CD4-positive, alpha-beta T cell (primary cell): ENCODE data around the gene TMEM63A. TPM values are rescaled to one million over a fixed set of nuclear protein-coding genes. Genes with fewer than 3 reads are reported as not detected.

Source experiments
- ATAC-seq: fragments of 200-7000 bp; cut with Tn5 transposase; one replicate; pipeline ENCODE4 v1.10.0; 2022; ENCODE audit warnings: mild to moderate bottlenecking; ENCODE audit not compliant: poor library complexity
- CTCF ChIA-PET: fragments of 350-600 bp; sonication (Branson Sonifier 250); formaldehyde crosslinking; loops from one replicate; lab custom pipeline; 2021; ENCODE audit warnings: antibody characterized with exemption, inconsistent platforms; lab: Charles Lee
- POLR2A ChIA-PET: fragments of 350-600 bp; sonication (Branson Sonifier 250); formaldehyde crosslinking; loops from one replicate; lab custom pipeline; 2021; ENCODE audit warnings: antibody characterized with exemption, inconsistent platforms; lab: Charles Lee
- DNase-seq, 14 experiments: peaks; one replicate each; pipeline ENCODE4 v3.0.0-alpha.2; 2013 to 2020; ENCODE audit warnings: mixed read lengths in 2 of 14
- H3K27ac ChIP-seq, 2 donors: one replicate each; pipeline versions ENCODE4 v1.5.1 to v1.7.0; 2013; ENCODE audit warnings: low read length in 2 of 2, low read depth in 1 of 2, mild to moderate bottlenecking in 1 of 2
- H3K27me3 ChIP-seq, 2 experiments: 1 replicate in 1 of 2; 2 replicates in 1 of 2; pipeline versions ENCODE4 v1.6.1 to v1.7.0; 2013; ENCODE audit warnings: low read length in 2 of 2, control low read depth in 1 of 2, mild to moderate bottlenecking in 1 of 2, moderate library complexity in 1 of 2; ENCODE audit not compliant: insufficient read depth in 2 of 2, control insufficient read depth in 1 of 2
- H3K36me3 ChIP-seq: one replicate; pipeline ENCODE4 v1.6.1; 2013; ENCODE audit warnings: low read length, control low read depth; ENCODE audit not compliant: insufficient read depth
- H3K4me1 ChIP-seq: one replicate; pipeline ENCODE4 v1.6.1; 2013; ENCODE audit warnings: low read length, control low read depth; ENCODE audit not compliant: insufficient read depth
- H3K4me3 ChIP-seq: one replicate; pipeline ENCODE4 v1.5.1; 2013; ENCODE audit warnings: mild to moderate bottlenecking, low read length, moderate library complexity
- H3K9me3 ChIP-seq, 2 experiments: 1 replicate in 1 of 2; 2 replicates in 1 of 2; pipeline versions ENCODE4 v1.6.1 to v1.7.0; 2013; ENCODE audit warnings: low read length in 2 of 2, mild to moderate bottlenecking in 2 of 2, control low read depth in 1 of 2, moderate library complexity in 1 of 2; ENCODE audit not compliant: control insufficient read depth in 1 of 2, insufficient read depth in 1 of 2
- H3K27ac Mint-ChIP-seq: one replicate; pipeline ENCODE4 v1.8.0; 2020; ENCODE audit warnings: mixed read lengths
- H3K27me3 Mint-ChIP-seq: one replicate; pipeline ENCODE4 v1.8.0; 2021; ENCODE audit warnings: mixed read lengths
- H3K36me3 Mint-ChIP-seq: one replicate; pipeline ENCODE4 v1.8.0; 2021; ENCODE audit warnings: low read depth, mixed read lengths
- H3K4me1 Mint-ChIP-seq: one replicate; pipeline ENCODE4 v1.8.0; 2021; ENCODE audit warnings: low read depth, mixed read lengths
- H3K4me3 Mint-ChIP-seq: one replicate; pipeline ENCODE4 v1.8.0; 2020; ENCODE audit warnings: mild to moderate bottlenecking, mixed read lengths
- H3K9me3 Mint-ChIP-seq: one replicate; pipeline ENCODE4 v1.8.0; 2020; ENCODE audit warnings: mixed read lengths
- CTCF ChIP-seq: fragments of 200-600 bp; IDR thresholded peaks from one replicate; pipeline ENCODE4 v1.8.0; 2022; ENCODE audit warnings: antibody characterized with exemption, mild to moderate bottlenecking
- intact Hi-C, 2 experiments: fragments of 100-400 bp; cut with DNase I in 1 of 2; cut with micrococcal nuclease in 1 of 2; formaldehyde crosslinking; loops; one replicate each; pipeline versions ENCODE4 v1.15.1 to v1.9.0; 2023 to 2025; cut with DNase I, micrococcal nuclease
- total RNA-seq, 174 experiments: library from RNA in 2 of 174; stranded (reverse) in 2 of 174; gene quantifications; one replicate each; pipeline ENCODE4 v1.2.3 and lab custom pipeline; 2021 to 2026

The TMEM63A gene
- total RNA-seq, 2 experiments from 2014 or later: 199 to 204 TPM

- Histone ChIP-seq H3K36me3 (peaks cover 41% of the 10 kb centered on the region), H3K27ac (peak overlapping the region in 1 of 2 donors; percentile 31), H3K4me3 (no peak overlapping the region), H3K4me1 (peaks cover 39% of the 10 kb centered on the region), H3K27me3 (no peaks in the 10 kb centered on the region), H3K9me3 (no peaks in the 10 kb centered on the region)
- no peak for DNase-seq
- Mint-ChIP-seq H3K4me1 (peaks cover 56% of the 10 kb centered on the region), H3K9me3 (no peaks in the 10 kb centered on the region), H3K27ac (peak overlapping the region; percentile 69), H3K4me3 (no peak overlapping the region), H3K36me3 (peaks cover 31% of the 10 kb centered on the region), H3K27me3 (no peaks in the 10 kb centered on the region)
- no peak for TF ChIP-seq CTCF
- ChIA-PET POLR2A (interaction anchor here (0.7 to 2.2 kb wide), 7 partner anchors 10 to 67 kb away, joined by 3 to 6 read pairs (median 4); partner anchors contain the start of genes SRP9 and TMEM63A), CTCF (no interaction called here)
- intact Hi-C loops: loop anchor here in 1 of 2 experiments (5.0 to 10.0 kb wide), 3 partner anchors 72 to 367 kb away; no protein-coding TSS in a partner anchor
- ATAC-seq: no peak
Observed at GRCh38 chr1:225844236-225845061, 37.7 kb downstream of the TMEM63A start.

DNA sequence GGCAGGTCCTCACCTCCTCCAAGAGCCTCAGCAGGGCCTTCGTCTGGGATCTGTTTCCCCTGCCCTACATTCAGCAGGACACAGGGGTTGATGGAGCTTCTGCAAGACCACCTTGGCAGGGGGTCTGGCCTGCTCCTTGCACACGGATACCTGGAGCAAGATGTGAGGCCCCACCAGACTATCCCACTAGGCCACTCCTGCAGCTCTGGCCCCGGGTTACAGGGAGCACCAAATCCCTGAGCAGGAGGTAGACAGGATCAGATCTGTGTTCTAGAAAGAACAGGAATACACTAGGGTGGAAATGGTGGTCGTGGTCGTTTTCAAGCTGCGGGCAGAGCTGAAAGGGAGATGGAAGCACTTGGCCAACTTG lies 38.8 kb downstream of the TMEM63A start:
- H3K4me3 ChIP-seq: no peak overlapping the region
- DNase-seq (no peak), ATAC-seq (no peak)
- H3K27me3 Mint-ChIP-seq: no peaks in the 10 kb centered on the region
- no peak for TF ChIP-seq CTCF
- POLR2A ChIA-PET: interaction anchor here (1.3 to 5.6 kb wide), 4 partner anchors 8 to 81 kb away, joined by 4 to 23 read pairs (median 6); partner anchors contain the start of genes PYCR2, SRP9 and TMEM63A
- peaks cover 30% of the 10 kb centered on the region for H3K36me3 ChIP-seq
- peaks cover 36% of the 10 kb centered on the region for H3K4me1 ChIP-seq
- H3K27ac ChIP-seq: no peak overlapping the region
- intact Hi-C loops: loop anchor here in 1 of 2 experiments (5.0 to 10.0 kb wide), 3 partner anchors 71 to 366 kb away; no protein-coding TSS in a partner anchor
- no peak overlapping the region for H3K4me3 Mint-ChIP-seq
- peak overlapping the region; percentile 69 for H3K27ac Mint-ChIP-seq
- H3K4me1 Mint-ChIP-seq: peaks cover 47% of the 10 kb centered on the region
- H3K9me3 ChIP-seq: no peaks in the 10 kb centered on the region
- H3K27me3 ChIP-seq: no peaks in the 10 kb centered on the region
- peaks cover 22% of the 10 kb centered on the region for H3K36me3 Mint-ChIP-seq
- no peaks in the 10 kb centered on the region for H3K9me3 Mint-ChIP-seq
- CTCF ChIA-PET: no interaction called here

GRCh38 chr1:225842788-225843425 lies 39.3 kb downstream of the TMEM63A start:
- Mint-ChIP-seq H3K27ac (peak overlapping the region; percentile 69), H3K4me1 (peaks cover 45% of the 10 kb centered on the region), H3K4me3 (no peak overlapping the region), H3K9me3 (no peaks in the 10 kb centered on the region), H3K36me3 (peaks cover 17% of the 10 kb centered on the region), H3K27me3 (no peaks in the 10 kb centered on the region)
- peak overlapping the region in 1 of 2 donors; percentile 11 for H3K27ac ChIP-seq
- peaks cover 30% of the 10 kb centered on the region for H3K4me1 ChIP-seq
- TF ChIP-seq CTCF: no peak
- POLR2A ChIA-PET: interaction anchor here (0.8 to 5.6 kb wide), 5 partner anchors 8 to 81 kb away, joined by 4 to 23 read pairs (median 5); partner anchors contain the start of genes PYCR2, SRP9 and TMEM63A
- intact Hi-C loops: loop anchor here in 1 of 2 experiments (5.0 to 10.0 kb wide), 3 partner anchors 71 to 366 kb away; no protein-coding TSS in a partner anchor
- no peaks in the 10 kb centered on the region for H3K9me3 ChIP-seq
- ATAC-seq (no peak), DNase-seq (no peak)
- peaks cover 25% of the 10 kb centered on the region for H3K36me3 ChIP-seq
- no peak overlapping the region for H3K4me3 ChIP-seq
- H3K27me3 ChIP-seq: no peaks in the 10 kb centered on the region
- CTCF ChIA-PET: no interaction called here
